Astrocyte of the spinal cord (primary cell): ENCODE measurements around the gene MADD.

Experiments
- DNase-seq: peaks from one replicate; pipeline ENCODE4 v3.0.0; 2011; ENCODE audit warnings: low read depth, low spot score
- H3K4me3 ChIP-seq: 2 replicates; pipeline ENCODE4 v1.5.1; 2011; ENCODE audit warnings: low read depth, mild to moderate bottlenecking, low read length, moderate library complexity
- in situ Hi-C: cut with HindIII; loops from 2 replicates; pipeline ENCODE4 v1.10.0; 2017; ENCODE audit warnings: low sequenced_read_pairs
- TF ChIP-seq, protein P1 (sequence below): IDR thresholded peaks from 2 replicates; pipeline ENCODE4 v1.5.1; 2012; ENCODE audit warnings: low read depth, mild to moderate bottlenecking, low read length, inconsistent platforms

Gene MADD

GRCh38 chr11:47357985-47358730, 88.2 kb downstream of the MADD start:
- DNase-seq, result no peak
- TF ChIP-seq, protein P1, sequence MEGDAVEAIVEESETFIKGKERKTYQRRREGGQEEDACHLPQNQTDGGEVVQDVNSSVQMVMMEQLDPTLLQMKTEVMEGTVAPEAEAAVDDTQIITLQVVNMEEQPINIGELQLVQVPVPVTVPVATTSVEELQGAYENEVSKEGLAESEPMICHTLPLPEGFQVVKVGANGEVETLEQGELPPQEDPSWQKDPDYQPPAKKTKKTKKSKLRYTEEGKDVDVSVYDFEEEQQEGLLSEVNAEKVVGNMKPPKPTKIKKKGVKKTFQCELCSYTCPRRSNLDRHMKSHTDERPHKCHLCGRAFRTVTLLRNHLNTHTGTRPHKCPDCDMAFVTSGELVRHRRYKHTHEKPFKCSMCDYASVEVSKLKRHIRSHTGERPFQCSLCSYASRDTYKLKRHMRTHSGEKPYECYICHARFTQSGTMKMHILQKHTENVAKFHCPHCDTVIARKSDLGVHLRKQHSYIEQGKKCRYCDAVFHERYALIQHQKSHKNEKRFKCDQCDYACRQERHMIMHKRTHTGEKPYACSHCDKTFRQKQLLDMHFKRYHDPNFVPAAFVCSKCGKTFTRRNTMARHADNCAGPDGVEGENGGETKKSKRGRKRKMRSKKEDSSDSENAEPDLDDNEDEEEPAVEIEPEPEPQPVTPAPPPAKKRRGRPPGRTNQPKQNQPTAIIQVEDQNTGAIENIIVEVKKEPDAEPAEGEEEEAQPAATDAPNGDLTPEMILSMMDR, result no peak
- no peak overlapping the region for H3K4me3 ChIP-seq
- in situ Hi-C loops, result no loop called here

DNA sequence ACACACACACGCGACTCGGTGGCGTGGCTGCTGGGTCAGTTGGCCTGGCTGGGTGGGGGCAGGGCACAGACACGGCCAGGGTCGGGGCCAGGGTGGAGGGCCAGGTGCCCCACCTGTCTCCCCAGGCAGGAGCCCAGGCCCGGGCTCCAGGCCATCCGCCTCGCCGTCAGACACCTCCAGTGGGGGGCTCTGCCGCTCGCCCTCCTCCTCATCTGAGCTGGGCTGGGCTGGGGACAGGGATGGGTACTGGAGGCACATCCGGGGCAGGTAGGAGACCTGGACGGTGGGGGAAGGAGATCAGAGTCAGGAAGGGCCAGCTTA, 88.8 kb downstream of the MADD start:
- DNase-seq, result no peak
- TF ChIP-seq, protein P1, result no peak
- no peak overlapping the region for H3K4me3 ChIP-seq
- in situ Hi-C loops, result no loop called here

DNA sequence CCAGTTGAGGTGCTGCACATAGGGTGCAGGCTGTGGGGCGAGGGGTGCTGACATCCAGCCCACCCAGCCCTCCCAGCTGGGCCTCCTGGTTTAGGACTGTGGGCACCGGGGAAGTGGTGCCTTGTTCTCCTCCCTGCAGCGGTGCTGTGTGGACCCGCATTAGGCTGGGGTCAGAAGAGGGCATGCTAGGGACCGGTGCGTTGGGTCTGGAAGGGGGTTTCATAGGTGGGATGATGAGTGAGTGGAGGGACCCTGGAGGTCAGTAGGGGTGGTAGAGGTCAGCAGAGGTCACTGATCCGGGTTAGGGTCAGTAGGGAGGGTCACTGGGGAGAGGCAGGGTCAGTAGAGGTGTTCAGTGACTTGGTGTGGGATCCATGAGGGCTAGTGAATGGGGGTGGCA, 89.2 kb downstream of the MADD start:
- TF ChIP-seq, protein P1, result no peak
- no peak overlapping the region for H3K4me3 ChIP-seq
- DNase-seq, result no peak
- in situ Hi-C loops, result no loop called here

- TF ChIP-seq, protein P1, result no peak
- in situ Hi-C loops, result no loop called here
- no peak overlapping the region for H3K4me3 ChIP-seq
- no peak for DNase-seq
These were observed 89.7 kb downstream of the MADD start for GRCh38 chr11:47359586-47359985.

GRCh38 chr11:47360341-47360740, 90.4 kb downstream of the MADD start:
- no peak for DNase-seq
- in situ Hi-C loops, result no loop called here
- H3K4me3 ChIP-seq, result no peak overlapping the region
- TF ChIP-seq, protein P1, result no peak

DNA sequence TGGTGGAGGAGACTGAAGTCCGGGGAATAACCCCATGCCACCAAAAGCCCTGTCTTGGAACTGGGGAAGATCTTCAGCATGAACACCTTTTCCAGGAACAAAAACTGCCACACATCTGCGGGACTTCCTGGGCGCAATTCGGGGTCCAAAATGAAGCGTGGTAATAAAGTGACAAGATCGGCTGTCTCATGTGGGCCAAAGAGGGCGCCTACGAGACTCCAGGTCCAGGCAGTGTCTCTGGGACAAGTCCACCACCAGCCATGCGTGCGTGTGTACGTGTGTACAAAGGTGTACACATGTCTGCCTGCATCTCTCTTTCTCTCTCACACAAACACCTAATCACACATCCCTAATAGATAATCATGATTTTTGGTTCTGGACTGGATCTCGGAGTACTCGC, 91.5 kb downstream of the MADD start:
- H3K4me3 ChIP-seq, result no peak overlapping the region
- in situ Hi-C loops, result no loop called here
- DNase-seq, result no peak
- TF ChIP-seq, protein P1, result no peak
